Measurements from ENCODE around the gene MICB. TPM values are rescaled to one million over a fixed set of nuclear protein-coding genes. Genes with fewer than 3 reads are reported as not detected.

The MICB gene
- total RNA-seq, 1 donor = 16.6 TPM

- DNase-seq (ENCODE audit: low read depth) = no peak
- H3K4me3 ChIP-seq (ENCODE audit: low read depth, low read length) = no peak overlapping the region
- TF ChIP-seq CTCF (IDR thresholded peaks at IDR 0.05; ENCODE audit: insufficient read depth, low read length) = no peak
Measured at GRCh38 chr6:31558318-31558625, 60.3 kb downstream of the MICB start.

- TF ChIP-seq CTCF (IDR thresholded peaks at IDR 0.05; ENCODE audit: insufficient read depth, low read length) = no peak
- peak; percentile 17 for DNase-seq (ENCODE audit: low read depth)
- no peak overlapping the region for H3K4me3 ChIP-seq (ENCODE audit: low read depth, low read length)
Measured at GRCh38 chr6:31558631-31559500, 60.9 kb downstream of the MICB start.

- DNase-seq (ENCODE audit: low read depth) = no peak
- H3K4me3 ChIP-seq (ENCODE audit: low read depth, low read length) = no peak overlapping the region
- no peak for TF ChIP-seq CTCF (IDR thresholded peaks at IDR 0.05; ENCODE audit: insufficient read depth, low read length)
Measured at GRCh38 chr6:31559606-31559957, 61.6 kb downstream of the MICB start.

- peak; percentile 39 for DNase-seq (ENCODE audit: low read depth)
- TF ChIP-seq CTCF (IDR thresholded peaks at IDR 0.05; ENCODE audit: insufficient read depth, low read length) = no peak
- no peak overlapping the region for H3K4me3 ChIP-seq (ENCODE audit: low read depth, low read length)
Measured at GRCh38 chr6:31559958-31560696, 62.2 kb downstream of the MICB start.

GRCh38 chr6:31560697-31561058 is 62.7 kb downstream of the MICB start:
- no peak for TF ChIP-seq CTCF (IDR thresholded peaks at IDR 0.05; ENCODE audit: insufficient read depth, low read length)
- H3K4me3 ChIP-seq (ENCODE audit: low read depth, low read length) = no peak overlapping the region
- DNase-seq (ENCODE audit: low read depth) = no peak

Small RNAs within 50 kb of the gene (small RNA-seq; reads per million reads assigned to genes)
- gene AL663061.1 (not detected), gene RF00019 (not detected), gene SNORD117 (838 reads per million, percentile 99 among the genes with 10 or more reads in this experiment), gene SNORD84 (not detected)

Other genes starting within 250 kb of the MICB start
- gene HLA-C, start 226.1 kb upstream of the MICB start, total RNA-seq (ENCODE audit: low replicate concordance) = 26.3 and 159 TPM in 2 replicates
- 52.0 and 84.2 TPM in 2 replicates for gene HLA-B, start 141.0 kb upstream of the MICB start, total RNA-seq (ENCODE audit: low replicate concordance)
- gene MICA, start 94.5 kb upstream of the MICB start, total RNA-seq (ENCODE audit: low replicate concordance) = 12.7 and 13.3 TPM in 2 replicates
- not detected in 2 replicates for gene MCCD1, start 30.8 kb downstream of the MICB start, total RNA-seq (ENCODE audit: low replicate concordance)
- 197 and 290 TPM in 2 replicates for gene DDX39B, start 43.9 kb downstream of the MICB start, total RNA-seq (ENCODE audit: low replicate concordance)
- 3.8 and 6.7 TPM in 2 replicates for gene ATP6V1G2, start 48.5 kb downstream of the MICB start, total RNA-seq (ENCODE audit: low replicate concordance)
- 20.0 and 48.7 TPM in 2 replicates for gene NFKBIL1, start 49.5 kb downstream of the MICB start, total RNA-seq (ENCODE audit: low replicate concordance)
- not detected in 2 replicates for gene LTA, start 74.1 kb downstream of the MICB start, total RNA-seq (ENCODE audit: low replicate concordance)
- not detected in 2 replicates for gene TNF, start 77.4 kb downstream of the MICB start, total RNA-seq (ENCODE audit: low replicate concordance)
- not detected in 2 replicates for gene LTB, start 84.3 kb downstream of the MICB start, total RNA-seq (ENCODE audit: low replicate concordance)
- not detected in 2 replicates for gene LST1, start 88.1 kb downstream of the MICB start, total RNA-seq (ENCODE audit: low replicate concordance)
- gene NCR3, start 94.9 kb downstream of the MICB start, total RNA-seq (ENCODE audit: low replicate concordance) = not detected in 2 replicates
- not detected in 2 replicates for gene AIF1, start 117.1 kb downstream of the MICB start, total RNA-seq (ENCODE audit: low replicate concordance)
- gene PRRC2A, start 122.6 kb downstream of the MICB start, total RNA-seq (ENCODE audit: low replicate concordance) = 24.0 and 68.0 TPM in 2 replicates
- 109 and 161 TPM in 2 replicates for gene BAG6, start 154.5 kb downstream of the MICB start, total RNA-seq (ENCODE audit: low replicate concordance)
- gene APOM, start 157.7 kb downstream of the MICB start, total RNA-seq (ENCODE audit: low replicate concordance) = 2.0 TPM in 1 of 2 replicates, not detected in the other
- 18.4 and 26.3 TPM in 2 replicates for gene C6orf47, start 162.6 kb downstream of the MICB start, total RNA-seq (ENCODE audit: low replicate concordance)
- 19.9 and 69.8 TPM in 2 replicates for gene GPANK1, start 166.9 kb downstream of the MICB start, total RNA-seq (ENCODE audit: low replicate concordance)
- 134 and 214 TPM in 2 replicates for gene CSNK2B, start 167.9 kb downstream of the MICB start, total RNA-seq (ENCODE audit: low replicate concordance)
- 2.8 and 4.5 TPM in 2 replicates for gene LY6G5B, start 171.8 kb downstream of the MICB start, total RNA-seq (ENCODE audit: low replicate concordance)
- 1.1 TPM in 1 of 2 replicates, not detected in the other for gene LY6G5C, start 182.9 kb downstream of the MICB start, total RNA-seq (ENCODE audit: low replicate concordance)
- 23.5 and 27.1 TPM in 2 replicates for gene ABHD16A, start 205.2 kb downstream of the MICB start, total RNA-seq (ENCODE audit: low replicate concordance)
- gene LY6G6F, start 208.7 kb downstream of the MICB start, total RNA-seq (ENCODE audit: low replicate concordance) = not detected in 2 replicates
- not detected in 2 replicates for gene LY6G6D, start 217.2 kb downstream of the MICB start, total RNA-seq (ENCODE audit: low replicate concordance)
- gene LY6G6C, start 223.6 kb downstream of the MICB start, total RNA-seq (ENCODE audit: low replicate concordance) = not detected in 2 replicates
- not detected in 2 replicates for gene MPIG6B, start 225.2 kb downstream of the MICB start, total RNA-seq (ENCODE audit: low replicate concordance)
- 70.5 and 223 TPM in 2 replicates for gene DDAH2, start 231.2 kb downstream of the MICB start, total RNA-seq (ENCODE audit: low replicate concordance)
- gene CLIC1, start 238.4 kb downstream of the MICB start, total RNA-seq (ENCODE audit: low replicate concordance) = 174 and 576 TPM in 2 replicates
- 3.1 and 23.0 TPM in 2 replicates for gene MSH5, start 241.9 kb downstream of the MICB start, total RNA-seq (ENCODE audit: low replicate concordance)

Data from fibroblast of the aortic adventitia (primary cell).